K562 (cell line): ENCODE data around the gene DMXL1. TPM values are rescaled to one million over a fixed set of nuclear protein-coding genes. Genes with fewer than 3 reads are reported as not detected.

Experiments
- ATAC-seq: fragments of 200-7000 bp; cut with Tn5 transposase; 3 replicates; pipeline ENCODE4 v1.9.1; 2020; ENCODE audit warnings: moderate library complexity
- BruUV-seq: library from RNA; stranded (reverse); fragments of 400-500 nt; replicated peaks from 2 replicates; lab custom pipeline; 2021; lab: Mats Ljungman, UMichigan
- CTCF ChIA-PET: fragments of 300-600 bp; formaldehyde crosslinking; extraction: SDS; loops from one replicate; lab custom pipeline; 2021; ENCODE audit warnings: low intra/inter-chr PET ratio; lab: Yijun Ruan, JAX
- POLR2A ChIA-PET: fragments of 300-600, 350-650 bp; sonication (Branson Sonifier 250); formaldehyde crosslinking; extraction: SDS; loops from one replicate; lab custom pipeline; 2021; ENCODE audit warnings: antibody characterized with exemption, inconsistent platforms; lab: Yijun Ruan, JAX
- DNase-seq, 4 experiments: peaks; one replicate each; pipeline versions ENCODE4 v3.0.0 to v3.0.0-alpha.2; 2011 to 2018; ENCODE audit warnings: low spot score in 3 of 4, mixed read lengths in 3 of 4; ENCODE audit errors: extremely low read depth in 1 of 4
- FAIRE-seq: peaks from 2 replicates; lab custom pipeline; 2011; peaks lifted over from hg19 to GRCh38; lab: Jason Lieb, UNC
- H2AFZ ChIP-seq: 2 replicates; pipeline ENCODE4 v1.6.0; 2011; ENCODE audit warnings: low read depth, low read length, control low read depth, inconsistent platforms
- H3K27ac ChIP-seq: fragments of 200-600 bp; 3 replicates; pipeline ENCODE4 v1.8.0; 2011; ENCODE audit warnings: low read depth, mild to moderate bottlenecking, control low read depth, inconsistent platforms, low read length, moderate library complexity, mixed read lengths; ENCODE audit errors: extremely low read depth
- H3K27me3 ChIP-seq, 2 experiments: fragments of 300-600 bp in 1 of 2; 2 replicates in 1 of 2; 3 replicates in 1 of 2; pipeline versions ENCODE4 v1.6.0 to v1.8.0; 2011; ENCODE audit warnings: inconsistent platforms in 2 of 2, low read length in 2 of 2, mild to moderate bottlenecking in 1 of 2, mixed read lengths in 1 of 2, moderate library complexity in 1 of 2; ENCODE audit not compliant: control insufficient read depth in 2 of 2, insufficient read depth in 2 of 2
- H3K36me3 ChIP-seq: fragments of 300-600 bp; 3 replicates; pipeline ENCODE4 v1.8.0; 2011; ENCODE audit warnings: mild to moderate bottlenecking, low read length, inconsistent platforms; ENCODE audit not compliant: control insufficient read depth, insufficient read depth
- H3K4me1 ChIP-seq, 2 experiments: fragments of 200-600 bp in 1 of 2; replicated peaks in 1 of 2; 2 replicates in 1 of 2; 3 replicates in 1 of 2; pipeline versions ENCODE4 v1.5.1 to v1.8.0; 2011; ENCODE audit warnings: inconsistent platforms in 2 of 2, low read length in 2 of 2, mild to moderate bottlenecking in 1 of 2, mixed read lengths in 1 of 2, moderate library complexity in 1 of 2; ENCODE audit not compliant: control insufficient read depth in 2 of 2, insufficient read depth in 2 of 2
- H3K4me2 ChIP-seq: 2 replicates; pipeline ENCODE4 v1.6.1; 2011; ENCODE audit warnings: low read length, control low read depth, inconsistent platforms, mixed read lengths; ENCODE audit not compliant: insufficient read depth
- H3K4me3 ChIP-seq: fragments of 200-600 bp; sonication (generic), shearing (Covaris generic); 2 replicates; pipeline ENCODE4 v1.5.1; 2016; ENCODE audit warnings: control low read depth, inconsistent platforms
- H3K79me2 ChIP-seq: fragments of 200-600 bp; 3 replicates; pipeline ENCODE4 v1.8.0; 2011; ENCODE audit warnings: low read length, inconsistent platforms; ENCODE audit not compliant: control insufficient read depth, insufficient read depth
- H3K9ac ChIP-seq, 2 experiments: 2 replicates each; pipeline versions ENCODE4 v1.6.0 to v1.6.1; 2011; ENCODE audit warnings: low read depth in 2 of 2, low read length in 2 of 2, control low read depth in 1 of 2, inconsistent platforms in 1 of 2, mild to moderate bottlenecking in 1 of 2, mixed read lengths in 1 of 2; ENCODE audit not compliant: insufficient read depth in 1 of 2
- H3K9me1 ChIP-seq: one replicate; pipeline ENCODE4 v1.6.0; 2011; ENCODE audit warnings: inconsistent platforms, mild to moderate bottlenecking, low read length, moderate library complexity; ENCODE audit not compliant: control insufficient read depth, insufficient read depth
- H3K9me3 ChIP-seq: replicated peaks from 2 replicates; pipeline ENCODE4 v1.5.1; 2011; ENCODE audit warnings: low read depth, low read length, inconsistent platforms; ENCODE audit not compliant: control insufficient read depth, insufficient read depth
- H4K20me1 ChIP-seq: replicated peaks from 2 replicates; pipeline ENCODE4 v1.6.1; 2011; ENCODE audit warnings: low read length, inconsistent platforms, mixed read lengths; ENCODE audit not compliant: control insufficient read depth, insufficient read depth
- ADNP ChIP-seq: fragments of 200-800 bp; sonication (Bioruptor generic); IDR thresholded peaks from 2 replicates; pipeline ENCODE4 v1.6.1; 2016; ENCODE audit warnings: missing genetic modification characterization, missing compliant biosample characterization
- E2F3 ChIP-seq: fragments of 250-450 bp; sonication (Bioruptor Pico); IDR thresholded peaks from 2 replicates; pipeline ENCODE4 v1.4.0; 2020; ENCODE audit warnings: mild to moderate bottlenecking
- E4F1 ChIP-seq: fragments of 250-450 bp; sonication (Bioruptor Pico); IDR thresholded peaks from 2 replicates; pipeline ENCODE4 v1.5.0; 2021; ENCODE audit warnings: mild to moderate bottlenecking, borderline replicate concordance
- HDAC2 ChIP-seq: fragments of 450-650 bp; IDR thresholded peaks from 2 replicates; pipeline ENCODE4 v1.6.1; 2016; ENCODE audit warnings: mild to moderate bottlenecking
- RBM25 ChIP-seq: fragments of 200-400 bp; formaldehyde crosslinking; IDR thresholded peaks from 2 replicates; pipeline ENCODE4 v1.6.1; 2018; ENCODE audit warnings: low read length, low read depth, moderate library complexity; ENCODE audit not compliant: severe bottlenecking
- ZNF586 ChIP-seq: fragments of 450-650 bp; formaldehyde crosslinking; conservative IDR thresholded peaks from 2 replicates; pipeline ENCODE4 v1.4.0; 2020; ENCODE audit warnings: mild to moderate bottlenecking, moderate library complexity
- ZNF668 ChIP-seq: fragments of 250-450 bp; sonication (Bioruptor Pico); IDR thresholded peaks from 2 replicates; pipeline ENCODE4 v1.8.0; 2022; ENCODE audit warnings: mild to moderate bottlenecking, inconsistent platforms
- WGBS: fragments of 100-300 bp; shearing (Covaris generic); methylation state at CpG from one replicate; pipeline ENCODE4 v1.1.6; 2016; ENCODE audit warnings: low coverage, mixed read lengths; ENCODE audit not compliant: insufficient coverage; ENCODE audit errors: missing lambda C conversion rate; 5-methylcytosine and 5-hydroxymethylcytosine counted together
- in situ Hi-C: fragments of 300-500 bp; cut with MboI; formaldehyde crosslinking; loops from 4 replicates; pipeline ENCODE4 v1.15.0; 2018; ENCODE audit warnings: inconsistent platforms, mixed read lengths
- intact Hi-C: fragments of 100-400 bp; cut with micrococcal nuclease; formaldehyde crosslinking; loops from 2 replicates; pipeline ENCODE4 v1.14.2; 2022
- polyA plus RNA-seq, 8 experiments: library from polyadenylated mRNA; depleted of rRNA in 4 of 8; stranded (reverse) in 5 of 8; unstranded in 3 of 8; fragments of >200 nt; fragmentation: Nextera tagmentation in 2 of 8; fragmentation: Illumina TruSeq in 1 of 8; extraction: Ambion mirVana in 2 of 8; extraction: Trizol in 1 of 8; gene quantifications; 2 replicates each; pipeline versions ENCODE4 v1.2.1 to v1.2.3, GENCODE V29; 2011 to 2014; ENCODE audit warnings: inconsistent platforms in 1 of 8, missing spikeins in 1 of 8
- total RNA-seq, 7 experiments: library from RNA; depleted of rRNA in 6 of 7; stranded (reverse); fragments of >200 nt in 6 of 7; fragmentation: Illumina TruSeq in 2 of 7; extraction: Trizol in 2 of 7; gene quantifications; 2 replicates each; pipeline versions ENCODE4 v1.2.1 to v1.2.3, GENCODE V29; 2011 to 2021; ENCODE audit warnings: low replicate concordance in 1 of 7

DMXL1 gene
- total and polyA plus RNA-seq, 9 of the 15 experiments (the other 6 are each of a cell fraction or from before 2014, with no cell fraction given) = 8.3 to 40.3 (median 30.6) TPM

- no TSS peak for BruUV-seq
- peaks cover 20% of the 10 kb centered on the region; the same call in 2 of the 3 replicates for H3K36me3 ChIP-seq
- no peak for TF ChIP-seq E4F1 (CRISPR knock-in tag)
- no peak for TF ChIP-seq HDAC2
- TF ChIP-seq ADNP = peak; percentile 27; the same call in 1 of the 2 replicates
- TF ChIP-seq RBM25 = peak; percentile 26
- TF ChIP-seq E2F3 (CRISPR knock-in tag) = no peak
- no peak for TF ChIP-seq ZNF668 (CRISPR knock-in tag)
- TF ChIP-seq ZNF586 (CRISPR knock-in tag) = no peak
- TF ChIP-seq, all 486 proteins: peak for 2
- Histone ChIP-seq H3K4me1 (peaks cover 6 to 49% of the 10 kb centered on the region in 2 experiments; a peak in 4 of 5 replicates), H3K79me2 (peaks cover 95% of the 10 kb centered on the region), H3K27ac (no peak overlapping the region), H3K9me1 (no peaks in the 10 kb centered on the region), H3K9ac (no peak overlapping the region), H3K4me3 (no peak overlapping the region), H4K20me1 (0 out of 2 replicates have a peak, but pooled peaks cover 4% of the 10 kb centered on the region), H3K9me3 (no peaks in the 10 kb centered on the region), H2AFZ (no peak overlapping the region), H3K27me3 (no peaks in the 10 kb centered on the region), H3K4me2 (no peak overlapping the region)
- 82% methylated on average over 1 of the region's 1 CpG for WGBS
- intact Hi-C loops = no loop called here
- ChIA-PET CTCF (no interaction called here), POLR2A (no interaction called here)
- DNase-seq = no peak
- FAIRE-seq = no peak
- ATAC-seq = no peak
- in situ Hi-C loops = no loop called here
Measured at GRCh38 chr5:119284031-119284430, 213.1 kb downstream of the DMXL1 start.
